Measurements from ENCODE around the gene SULT1A2.
"Not testable (repeated sequence)": the region's sequence is repeated elsewhere in the genome, so short reads cannot be mapped to it uniquely, and the experiment has no call there.

Gene SULT1A2

GRCh38 chr16:28589930-28590329 is 6.9 kb downstream of the SULT1A2 start:
- no peak for DNase-seq

- DNase-seq, result no peak
Measured at GRCh38 chr16:28589069-28589468, 7.8 kb downstream of the SULT1A2 start.

GRCh38 chr16:28587386-28587785 is 9.5 kb downstream of the SULT1A2 start:
- no peak for DNase-seq

- no peak for DNase-seq
Measured at GRCh38 chr16:28586466-28586865, 10.4 kb downstream of the SULT1A2 start.

DNA sequence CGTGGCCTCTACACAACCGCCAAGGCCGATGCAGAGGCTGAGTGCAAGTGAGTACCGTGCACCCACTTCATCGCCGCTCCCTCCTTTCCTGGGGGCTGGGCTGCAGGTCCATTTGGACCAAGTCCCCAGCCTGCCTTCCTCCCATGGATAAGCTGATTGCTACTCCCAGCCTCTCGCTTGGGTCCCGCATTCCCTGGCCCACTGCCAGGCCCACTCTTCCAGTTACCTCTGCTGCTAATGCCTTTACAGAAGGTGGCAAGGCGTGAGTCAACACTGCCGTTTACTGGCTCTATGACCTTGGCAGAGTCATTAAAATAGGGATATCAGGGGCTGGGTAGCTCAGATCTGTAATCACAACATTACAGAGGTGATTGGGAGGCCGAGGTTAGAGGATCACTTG is 11.2 kb downstream of the SULT1A2 start:
- DNase-seq, result no peak

GRCh38 chr16:28580726-28581315 is 16.0 kb downstream of the SULT1A2 start:
- no peak for DNase-seq

DNA sequence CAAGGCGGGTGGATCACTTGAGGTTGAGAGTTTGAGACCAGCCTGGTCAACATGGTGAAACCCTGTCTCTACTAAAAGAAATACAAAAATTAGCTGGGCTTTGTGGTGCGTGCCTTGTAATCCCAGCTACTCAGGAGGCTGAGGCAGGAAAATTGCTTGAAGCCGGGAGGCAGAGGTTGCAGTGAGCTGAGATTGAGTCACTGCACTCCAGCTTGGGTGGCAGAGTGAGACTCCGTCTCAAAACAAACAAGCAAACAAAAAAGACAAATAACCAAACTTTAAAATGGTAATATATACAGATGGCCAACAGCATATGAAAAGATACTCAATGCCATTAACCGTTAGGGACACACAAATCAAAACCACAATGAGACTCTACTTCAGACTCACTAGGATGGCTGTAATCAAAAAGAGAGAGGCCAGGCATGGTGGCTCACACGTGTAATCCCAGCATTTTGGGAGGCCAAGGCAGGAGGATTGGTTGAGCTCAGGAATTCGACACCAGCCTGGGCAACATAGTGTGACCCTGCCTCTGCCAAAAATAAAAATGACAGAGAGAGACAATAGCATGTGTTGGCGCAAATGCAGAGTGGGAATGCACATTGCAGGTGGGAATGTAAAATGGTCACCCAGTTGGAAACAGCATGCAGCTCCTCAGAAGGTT is 21.3 kb downstream of the SULT1A2 start:
- DNase-seq, result no peak

GRCh38 chr16:28574925-28575324 is 21.9 kb downstream of the SULT1A2 start:
- DNase-seq, result no peak

- DNase-seq, result no peak
Measured at GRCh38 chr16:28573738-28574718, 22.8 kb downstream of the SULT1A2 start.

DNA sequence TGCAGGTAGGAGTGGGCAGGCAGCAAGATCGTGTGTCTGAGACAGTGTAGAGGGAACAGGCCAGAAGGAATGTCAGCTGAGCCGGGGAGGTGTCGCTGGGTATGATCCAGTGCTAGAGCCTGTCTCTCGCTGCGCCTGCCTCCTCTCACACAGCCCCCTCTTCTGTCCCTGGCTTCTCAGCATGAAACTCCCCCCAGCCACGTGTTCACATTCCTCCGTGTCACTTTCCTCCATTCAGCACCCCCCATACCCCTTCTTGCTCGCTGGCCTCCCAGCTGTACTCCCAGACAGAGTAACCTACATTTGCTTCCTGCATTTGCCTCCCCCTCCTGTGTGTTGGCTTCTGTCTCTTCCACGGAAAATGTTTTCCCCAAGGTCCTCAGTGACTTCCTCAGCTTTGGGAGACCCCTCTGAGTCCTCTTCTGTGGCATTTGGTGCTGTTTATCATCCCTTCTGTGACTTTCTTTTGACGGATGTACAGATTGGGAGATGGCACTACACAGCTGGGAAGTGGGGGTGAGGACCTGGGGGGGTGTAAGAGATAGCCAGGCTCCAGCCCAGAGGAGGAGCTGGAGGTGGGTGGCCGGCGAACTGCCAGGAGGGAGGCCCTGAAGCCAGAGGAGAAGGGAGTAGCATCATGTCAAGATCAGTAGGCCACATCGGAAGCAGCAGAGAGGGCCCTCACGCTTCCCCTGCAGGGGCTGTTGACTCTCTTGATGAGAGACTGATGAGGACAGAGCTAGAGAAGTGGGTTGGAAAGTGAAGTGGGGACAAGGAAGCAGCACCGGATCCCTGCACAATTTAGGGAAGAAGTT is 23.9 kb downstream of the SULT1A2 start:
- no peak for DNase-seq

DNA sequence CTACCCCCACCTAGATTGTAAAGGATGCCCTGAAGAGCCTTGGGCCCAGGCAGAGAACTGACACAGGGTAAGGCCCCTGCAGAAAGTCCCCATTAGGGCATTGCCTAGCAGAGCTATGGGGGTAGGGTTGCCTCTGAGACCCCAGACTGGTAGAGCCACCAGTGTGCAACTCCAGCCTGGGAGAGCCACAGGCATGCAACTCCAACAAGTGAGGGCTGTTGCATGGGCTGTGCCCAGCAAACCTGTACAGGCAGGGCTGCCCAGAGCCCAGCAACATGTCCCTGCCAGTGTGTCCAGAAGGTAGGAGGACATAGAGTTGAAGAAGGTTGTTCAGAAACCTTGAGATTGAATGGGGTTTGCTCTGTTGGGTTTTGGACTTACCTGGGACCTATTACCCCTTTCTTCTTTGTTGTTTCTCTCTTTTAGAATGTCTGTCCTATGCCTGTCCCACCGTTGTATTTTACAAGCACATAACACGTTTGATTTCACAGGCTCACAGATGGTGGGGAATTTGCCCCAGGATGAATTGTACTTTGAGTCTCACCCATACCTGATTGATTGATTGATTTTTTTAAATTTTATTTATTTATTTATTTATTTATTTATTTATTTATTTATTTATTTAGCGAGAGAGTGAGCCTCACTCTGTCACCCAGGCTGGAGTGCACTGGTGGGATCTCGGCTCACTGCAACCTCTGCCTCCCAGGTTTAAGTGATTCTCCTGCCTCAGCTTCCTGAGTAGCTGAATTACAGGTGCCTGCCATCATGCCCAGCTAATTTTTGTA is 26.7 kb downstream of the SULT1A2 start:
- DNase-seq, result no peak

DNA sequence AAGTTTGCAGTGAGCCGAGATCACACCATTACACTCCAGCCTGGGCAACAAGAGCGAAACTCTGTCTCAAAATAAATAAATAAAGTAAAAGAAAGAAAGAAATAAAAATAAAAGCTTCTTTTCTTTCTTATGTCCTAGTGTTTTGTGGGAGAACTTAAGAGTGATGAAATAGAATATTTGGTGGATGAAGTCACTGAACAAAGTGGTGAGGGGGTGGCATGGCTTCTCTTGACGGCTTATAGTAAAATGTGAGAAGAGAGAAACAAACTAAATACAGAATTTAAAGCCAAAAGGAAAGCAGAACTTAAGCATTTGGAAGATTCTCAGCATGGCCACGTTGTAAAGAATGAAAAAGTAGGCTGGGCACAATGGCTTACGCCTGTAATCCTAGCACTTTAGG is 27.8 kb downstream of the SULT1A2 start:
- no peak for DNase-seq

- no peak for DNase-seq
Measured at GRCh38 chr16:28567292-28567691, 29.6 kb downstream of the SULT1A2 start.

- DNase-seq, result not testable (repeated sequence)
Measured at GRCh38 chr16:28566233-28566925, 30.5 kb downstream of the SULT1A2 start.

DNA sequence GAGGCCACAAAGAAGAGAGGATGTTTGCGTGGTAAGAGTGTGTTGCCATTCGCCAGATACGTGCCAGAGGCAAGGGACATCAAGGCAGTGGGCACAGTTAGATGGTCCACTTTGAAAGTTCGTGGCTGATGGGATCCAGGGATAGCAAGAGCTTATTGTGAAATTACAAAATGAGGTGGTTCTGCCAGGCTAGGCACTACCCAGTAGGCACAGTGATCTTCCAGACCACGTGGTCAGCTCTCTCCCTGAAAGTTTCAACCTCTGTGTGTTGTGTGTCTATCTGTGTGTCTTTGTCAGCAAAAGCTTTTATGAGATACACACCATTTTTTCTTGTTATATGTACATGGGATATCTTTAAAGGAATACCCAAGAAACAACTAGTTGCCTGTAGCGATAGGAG is 33.6 kb downstream of the SULT1A2 start:
- DNase-seq, result no peak

GRCh38 chr16:28562199-28562598 is 34.7 kb downstream of the SULT1A2 start:
- DNase-seq, result no peak

- no peak for DNase-seq
Measured at GRCh38 chr16:28561557-28562187, 35.2 kb downstream of the SULT1A2 start.

DNA sequence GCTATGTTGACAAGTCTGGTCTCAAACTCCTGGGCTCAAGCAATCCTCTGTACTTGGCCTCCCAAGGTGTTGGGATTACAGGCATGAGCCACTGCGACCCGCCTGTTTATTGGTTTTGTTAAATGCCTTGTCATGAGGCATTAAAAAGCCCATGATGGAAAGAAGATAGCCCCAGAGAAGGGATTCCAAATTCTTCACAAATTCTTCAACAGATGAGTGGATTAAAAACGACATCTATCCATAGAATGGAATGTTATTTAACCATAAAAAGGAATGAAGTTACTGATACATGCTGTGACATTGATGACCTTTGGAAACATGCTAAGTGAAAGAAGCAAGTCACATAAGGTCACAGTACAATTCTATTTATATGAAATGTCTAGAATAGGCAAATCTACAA is 38.4 kb downstream of the SULT1A2 start:
- no peak for DNase-seq

DNA sequence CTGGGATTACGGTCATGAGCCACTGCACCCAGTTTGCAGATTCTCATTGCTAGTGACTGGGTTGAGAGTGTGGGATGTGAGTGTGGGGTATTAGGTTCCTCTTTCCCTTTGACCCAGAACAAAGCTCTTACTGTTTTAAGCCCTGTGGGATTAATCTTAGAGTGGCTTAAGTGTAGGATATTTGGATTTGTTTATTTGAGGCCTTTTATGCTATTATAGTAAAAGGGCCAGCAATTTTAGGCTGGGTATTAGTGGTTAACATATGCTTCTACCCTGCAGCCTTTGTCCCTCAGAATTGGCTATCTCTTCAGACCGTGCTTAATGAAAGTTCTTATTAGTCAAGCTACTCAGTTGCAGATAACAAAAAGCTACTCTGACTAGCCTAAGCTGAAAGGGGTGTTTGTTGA is 39.9 kb downstream of the SULT1A2 start:
- no peak for DNase-seq

GRCh38 chr16:28555561-28555960 is 41.3 kb downstream of the SULT1A2 start:
- peak; percentile 46 for DNase-seq
